MCF 10A (cell line): ENCODE measurements around the gene DHRS1. TPM values are rescaled to one million over a fixed set of nuclear protein-coding genes. Genes with fewer than 3 reads are reported as not detected.

Experiments used
- BruUV-seq: library from RNA; stranded (reverse); fragments of 400-500 nt; replicated peaks from 2 replicates; lab custom pipeline; 2021; lab: Mats Ljungman, UMichigan
- CTCF ChIA-PET: fragments of 300-600 bp; sonication (Branson Sonifier 250); formaldehyde crosslinking; extraction: SDS; loops from one replicate; lab custom pipeline; 2021; ENCODE audit warnings: antibody characterized with exemption, inconsistent platforms; lab: Yijun Ruan, JAX
- POLR2A ChIA-PET: fragments of 300-600, 350-650 bp; sonication (Branson Sonifier 250); formaldehyde crosslinking; extraction: SDS; loops from one replicate; lab custom pipeline; 2020; ENCODE audit warnings: antibody characterized with exemption, inconsistent platforms; lab: Yijun Ruan, JAX
- DNase-seq: peaks from one replicate; pipeline ENCODE4 v3.0.0-alpha.2; 2018; ENCODE audit not compliant: unreplicated experiment
- H3K27ac Mint-ChIP-seq: one replicate; pipeline ENCODE4 v1.8.0; 2022; ENCODE audit warnings: mild to moderate bottlenecking, low read depth, mixed read lengths; ENCODE audit not compliant: unreplicated experiment
- H3K27me3 Mint-ChIP-seq: one replicate; pipeline ENCODE4 v1.8.0; 2022; ENCODE audit warnings: mixed read lengths; ENCODE audit not compliant: insufficient read depth, unreplicated experiment
- H3K36me3 Mint-ChIP-seq: one replicate; pipeline ENCODE4 v1.8.0; 2022; ENCODE audit warnings: mild to moderate bottlenecking, moderate library complexity, mixed read lengths; ENCODE audit not compliant: insufficient read depth, unreplicated experiment
- H3K4me1 Mint-ChIP-seq: one replicate; pipeline ENCODE4 v1.8.0; 2022; ENCODE audit warnings: mixed read lengths; ENCODE audit not compliant: insufficient read depth, unreplicated experiment
- H3K4me3 Mint-ChIP-seq: one replicate; pipeline ENCODE4 v1.8.0; 2022; ENCODE audit warnings: mild to moderate bottlenecking, moderate library complexity, mixed read lengths; ENCODE audit not compliant: unreplicated experiment
- H3K9me3 Mint-ChIP-seq: one replicate; pipeline ENCODE4 v1.8.0; 2022; ENCODE audit warnings: mixed read lengths; ENCODE audit not compliant: unreplicated experiment
- intact Hi-C: fragments of 100-400 bp; cut with micrococcal nuclease; formaldehyde crosslinking; loops from 2 replicates; pipeline ENCODE4 v1.14.1; 2022
- total RNA-seq: library from RNA; stranded (reverse); gene quantifications from 2 replicates; pipeline ENCODE4 v1.2.3, GENCODE V29; 2022
- TF ChIP-seq, protein P1 (sequence below): fragments of 200-600 bp; IDR thresholded peaks from one replicate; pipeline ENCODE4 v1.8.0; 2022; ENCODE audit warnings: antibody characterized with exemption, mild to moderate bottlenecking; ENCODE audit not compliant: unreplicated experiment

DHRS1 gene
- total RNA-seq, 1 experiment from 2014 or later = 29.7 TPM

DNA sequence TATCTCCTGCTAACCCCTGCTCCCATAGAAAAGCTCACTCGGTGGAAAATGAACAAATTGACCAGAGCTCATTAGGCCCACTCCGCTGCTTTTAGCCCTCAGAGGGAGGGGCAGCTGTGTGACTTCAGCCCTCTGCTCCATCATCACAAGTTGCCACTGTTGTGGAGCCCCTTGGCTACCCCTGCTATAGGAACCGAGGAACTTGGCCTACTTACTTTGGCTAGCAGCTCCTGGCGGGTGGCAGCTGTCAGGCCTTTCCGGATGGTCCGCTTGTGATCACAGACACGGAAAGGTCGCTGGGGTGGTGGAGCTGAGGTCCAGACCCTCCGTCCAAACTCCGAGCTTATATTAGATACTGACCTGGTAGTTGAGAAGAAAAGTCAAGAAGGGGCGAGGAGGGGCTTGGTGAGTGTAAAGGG lies 7.6 kb upstream of the DHRS1 start:
- H3K4me1 Mint-ChIP-seq = peaks cover 25% of the 10 kb centered on the region
- ChIA-PET CTCF (interaction anchor here (0.6 to 10.0 kb wide), 37 partner anchors 9 to 1586 kb away, joined by 3 to 145 read pairs (median 8); partner anchors contain the start of genes CBLN3, DHRS1, KHNYN and MDP1), POLR2A (interaction anchor here (0.6 to 7.2 kb wide), 6 partner anchors 8 to 69 kb away, joined by 3 to 101 read pairs (median 3); partner anchors contain the start of genes DHRS1, NOP9 and TINF2)
- intact Hi-C loops = no loop called here
- no peaks in the 10 kb centered on the region for H3K9me3 Mint-ChIP-seq
- no peak for DNase-seq
- H3K36me3 Mint-ChIP-seq = peaks cover 51% of the 10 kb centered on the region
- TF ChIP-seq, protein P1, sequence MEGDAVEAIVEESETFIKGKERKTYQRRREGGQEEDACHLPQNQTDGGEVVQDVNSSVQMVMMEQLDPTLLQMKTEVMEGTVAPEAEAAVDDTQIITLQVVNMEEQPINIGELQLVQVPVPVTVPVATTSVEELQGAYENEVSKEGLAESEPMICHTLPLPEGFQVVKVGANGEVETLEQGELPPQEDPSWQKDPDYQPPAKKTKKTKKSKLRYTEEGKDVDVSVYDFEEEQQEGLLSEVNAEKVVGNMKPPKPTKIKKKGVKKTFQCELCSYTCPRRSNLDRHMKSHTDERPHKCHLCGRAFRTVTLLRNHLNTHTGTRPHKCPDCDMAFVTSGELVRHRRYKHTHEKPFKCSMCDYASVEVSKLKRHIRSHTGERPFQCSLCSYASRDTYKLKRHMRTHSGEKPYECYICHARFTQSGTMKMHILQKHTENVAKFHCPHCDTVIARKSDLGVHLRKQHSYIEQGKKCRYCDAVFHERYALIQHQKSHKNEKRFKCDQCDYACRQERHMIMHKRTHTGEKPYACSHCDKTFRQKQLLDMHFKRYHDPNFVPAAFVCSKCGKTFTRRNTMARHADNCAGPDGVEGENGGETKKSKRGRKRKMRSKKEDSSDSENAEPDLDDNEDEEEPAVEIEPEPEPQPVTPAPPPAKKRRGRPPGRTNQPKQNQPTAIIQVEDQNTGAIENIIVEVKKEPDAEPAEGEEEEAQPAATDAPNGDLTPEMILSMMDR = no peak
- H3K27me3 Mint-ChIP-seq = no peaks in the 10 kb centered on the region
- no peak overlapping the region for H3K27ac Mint-ChIP-seq
- BruUV-seq = TSS peak; percentile 2
- H3K4me3 Mint-ChIP-seq = no peak overlapping the region

DNA sequence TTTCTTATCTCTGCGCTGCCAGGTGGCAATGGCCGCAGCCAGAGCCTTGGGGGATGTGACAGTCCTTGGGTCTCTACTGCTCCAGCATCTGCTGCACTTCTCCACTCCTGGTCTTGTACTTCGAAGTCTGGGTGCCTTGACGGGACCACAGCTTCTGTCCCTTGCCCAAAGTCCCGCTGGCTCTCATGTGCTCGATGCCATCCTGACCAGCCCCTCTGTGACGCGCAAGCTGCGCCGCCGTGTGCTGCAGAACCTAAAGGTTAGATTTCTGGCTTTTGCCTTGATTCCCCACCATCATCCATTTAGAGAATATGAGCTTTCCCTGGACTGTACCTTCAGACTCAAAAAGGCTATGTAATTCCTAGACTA lies 4.4 kb upstream of the DHRS1 start:
- H3K36me3 Mint-ChIP-seq = peaks cover 51% of the 10 kb centered on the region
- TF ChIP-seq, protein P1 = no peak
- POLR2A ChIA-PET = no interaction called here
- intact Hi-C loops = no loop called here
- peaks cover 16% of the 10 kb centered on the region for H3K4me1 Mint-ChIP-seq
- BruUV-seq = no TSS peak
- CTCF ChIA-PET = interaction anchor here (0.9 to 11.2 kb wide), 4 partner anchors 34 to 143 kb away, joined by 4 to 414 read pairs (median 24); partner anchors contain the start of genes GMPR2, IRF9, RABGGTA and TINF2
- no peak overlapping the region for H3K27ac Mint-ChIP-seq
- H3K9me3 Mint-ChIP-seq = no peaks in the 10 kb centered on the region
- no peak overlapping the region for H3K4me3 Mint-ChIP-seq
- H3K27me3 Mint-ChIP-seq = no peaks in the 10 kb centered on the region
- no peak for DNase-seq

DNA sequence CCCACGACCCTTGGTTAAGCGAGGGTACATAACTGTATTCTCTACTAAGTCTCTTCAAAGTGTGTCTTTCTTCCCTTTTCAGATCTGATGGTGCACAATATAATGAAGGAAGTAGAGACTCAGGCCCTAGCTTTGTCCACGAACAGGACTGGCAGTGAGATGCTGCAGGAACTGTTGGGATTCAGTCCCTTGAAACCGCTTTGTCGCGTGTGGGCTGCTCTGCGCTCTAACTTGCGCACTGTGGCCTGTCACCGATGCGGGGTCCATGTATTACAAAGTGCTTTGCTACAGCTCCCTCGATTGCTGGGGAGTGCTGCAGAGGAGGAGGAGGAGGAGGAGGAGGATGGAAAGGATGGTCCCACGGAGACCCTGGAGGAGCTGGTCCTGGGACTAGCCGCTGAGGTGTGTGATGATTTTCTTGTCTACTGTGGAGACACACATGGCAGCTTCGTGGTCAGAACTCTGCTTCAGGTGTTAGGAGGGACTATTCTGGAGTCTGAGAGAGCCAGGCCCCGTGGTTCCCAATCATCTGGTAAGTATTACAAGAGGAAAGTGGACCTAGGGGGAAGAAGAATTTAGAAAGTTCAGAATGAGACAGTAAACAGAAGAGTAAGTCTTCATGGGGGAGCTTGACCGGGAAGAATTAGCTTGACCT lies 873 bp upstream of the DHRS1 start:
- intact Hi-C loops = no loop called here
- ChIA-PET POLR2A (interaction anchor here (0.6 to 7.6 kb wide), 22 partner anchors 10 to 1699 kb away, joined by 3 to 187 read pairs (median 6); partner anchors contain the start of genes CBLN3, CHMP4A, CIDEB and DCAF11), CTCF (interaction anchor here (0.7 to 11.2 kb wide), 14 partner anchors 10 to 190 kb away, joined by 3 to 414 read pairs (median 10); partner anchors contain the start of genes CIDEB, DCAF11, GMPR2 and KHNYN)
- H3K9me3 Mint-ChIP-seq = no peaks in the 10 kb centered on the region
- peak overlapping the region; percentile 78 for H3K27ac Mint-ChIP-seq
- H3K27me3 Mint-ChIP-seq = no peaks in the 10 kb centered on the region
- no peak for DNase-seq
- no TSS peak for BruUV-seq
- TF ChIP-seq, protein P1 = no peak
- peaks cover 33% of the 10 kb centered on the region for H3K4me1 Mint-ChIP-seq
- H3K36me3 Mint-ChIP-seq = peaks cover 66% of the 10 kb centered on the region
- peak overlapping the region; percentile 95 for H3K4me3 Mint-ChIP-seq

DNA sequence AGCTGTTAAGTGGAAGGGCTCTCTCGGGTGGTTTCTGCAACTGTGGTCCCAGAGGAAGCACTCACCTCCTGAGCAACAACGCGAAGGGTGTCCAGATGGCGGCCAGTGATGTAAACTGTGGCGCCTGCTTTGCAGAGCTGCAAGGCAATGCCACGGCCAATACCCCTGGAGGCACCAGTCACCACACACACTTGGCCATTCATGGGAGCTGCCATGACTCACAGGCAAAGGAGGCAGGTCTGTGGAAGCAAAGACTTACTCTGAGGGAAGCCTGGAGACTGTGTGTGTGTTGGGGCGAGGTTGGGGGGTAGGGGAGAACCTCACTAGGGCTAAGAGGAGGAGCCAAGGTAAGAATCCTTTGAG lies 707 bp downstream of the DHRS1 start:
- POLR2A ChIA-PET = interaction anchor here (0.5 to 7.6 kb wide), 31 partner anchors 8 to 190 kb away, joined by 3 to 187 read pairs (median 5); partner anchors contain the start of genes CHMP4A, CIDEB, EMC9 and GMPR2
- intact Hi-C loops = loop anchor here (2.0 to 5.0 kb wide), 2 partner anchors 192 to 284 kb away; no protein-coding TSS in a partner anchor
- peaks cover 33% of the 10 kb centered on the region for H3K4me1 Mint-ChIP-seq

More for the DNA sequence above, 707 bp downstream of the DHRS1 start:
- DNase-seq = peak; percentile 91
- Mint-ChIP-seq H3K4me3 (peak overlapping the region; percentile 95), H3K9me3 (no peaks in the 10 kb centered on the region), H3K27me3 (no peaks in the 10 kb centered on the region), H3K27ac (peak overlapping the region; percentile 78), H3K36me3 (peaks cover 65% of the 10 kb centered on the region)
- TF ChIP-seq, protein P1 = no peak
- CTCF ChIA-PET = interaction anchor here (1.0 to 11.2 kb wide), 10 partner anchors 9 to 256 kb away, joined by 3 to 414 read pairs (median 33); partner anchors contain the start of genes CHMP4A, CIDEB, GMPR2 and LTB4R
- BruUV-seq = no TSS peak
